WTC11 (cell line): ENCODE data around the gene HNRNPM.

Experiments used
- CTCF ChIP-seq: fragments of 200-600 bp; IDR thresholded peaks from 2 replicates; pipeline ENCODE4 v1.8.0; 2022; ENCODE audit warnings: antibody characterized with exemption
- ESRRA ChIP-seq: sonication (generic); formaldehyde crosslinking; IDR thresholded peaks from 2 replicates; pipeline ENCODE4 v1.8.1; 2022; ENCODE audit warnings: mild to moderate bottlenecking, missing genetic modification reagents, borderline replicate concordance
- IRF2 ChIP-seq: sonication (generic); formaldehyde crosslinking; IDR thresholded peaks from 2 replicates; pipeline ENCODE4 v1.8.0; 2022; ENCODE audit warnings: low read depth, missing genetic modification reagents, borderline replicate concordance
- KAT7 ChIP-seq: sonication (generic); formaldehyde crosslinking; IDR thresholded peaks from 2 replicates; pipeline ENCODE4 v1.8.1; 2023; ENCODE audit warnings: missing genetic modification reagents, mild to moderate bottlenecking, borderline replicate concordance
- MYBL2 ChIP-seq: sonication (generic); formaldehyde crosslinking; IDR thresholded peaks from 2 replicates; pipeline ENCODE4 v1.8.1; 2023; ENCODE audit warnings: mild to moderate bottlenecking, moderate library complexity, missing genetic modification reagents
- TF ChIP-seq, protein P1 (sequence below): sonication (generic); formaldehyde crosslinking; IDR thresholded peaks from 2 replicates; pipeline ENCODE4 v1.8.0; 2022; ENCODE audit warnings: mild to moderate bottlenecking, missing genetic modification reagents
- TF ChIP-seq, protein P2 (sequence below): sonication (generic); formaldehyde crosslinking; IDR thresholded peaks from 2 replicates; pipeline ENCODE4 v1.8.0; 2023; ENCODE audit warnings: missing genetic modification reagents

GRCh38 chr19:8449830-8450229 is 5.1 kb downstream of the HNRNPM start:
- TF ChIP-seq CTCF (no peak), MYBL2 (no peak), ESRRA (no peak), KAT7 (no peak), IRF2 (no peak)
- TF ChIP-seq, protein P1, sequence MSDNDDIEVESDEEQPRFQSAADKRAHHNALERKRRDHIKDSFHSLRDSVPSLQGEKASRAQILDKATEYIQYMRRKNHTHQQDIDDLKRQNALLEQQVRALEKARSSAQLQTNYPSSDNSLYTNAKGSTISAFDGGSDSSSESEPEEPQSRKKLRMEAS (CRISPR knock-in tag), result no peak
- TF ChIP-seq, protein P2, sequence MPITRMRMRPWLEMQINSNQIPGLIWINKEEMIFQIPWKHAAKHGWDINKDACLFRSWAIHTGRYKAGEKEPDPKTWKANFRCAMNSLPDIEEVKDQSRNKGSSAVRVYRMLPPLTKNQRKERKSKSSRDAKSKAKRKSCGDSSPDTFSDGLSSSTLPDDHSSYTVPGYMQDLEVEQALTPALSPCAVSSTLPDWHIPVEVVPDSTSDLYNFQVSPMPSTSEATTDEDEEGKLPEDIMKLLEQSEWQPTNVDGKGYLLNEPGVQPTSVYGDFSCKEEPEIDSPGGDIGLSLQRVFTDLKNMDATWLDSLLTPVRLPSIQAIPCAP (CRISPR knock-in tag), result no peak
